ENCODE results near the gene PRAC1. TPM values are rescaled to one million over a fixed set of nuclear protein-coding genes. Genes with fewer than 3 reads are reported as not detected.

Gene PRAC1
- total RNA-seq, 1 experiment from 2014 or later: not detected

DNA sequence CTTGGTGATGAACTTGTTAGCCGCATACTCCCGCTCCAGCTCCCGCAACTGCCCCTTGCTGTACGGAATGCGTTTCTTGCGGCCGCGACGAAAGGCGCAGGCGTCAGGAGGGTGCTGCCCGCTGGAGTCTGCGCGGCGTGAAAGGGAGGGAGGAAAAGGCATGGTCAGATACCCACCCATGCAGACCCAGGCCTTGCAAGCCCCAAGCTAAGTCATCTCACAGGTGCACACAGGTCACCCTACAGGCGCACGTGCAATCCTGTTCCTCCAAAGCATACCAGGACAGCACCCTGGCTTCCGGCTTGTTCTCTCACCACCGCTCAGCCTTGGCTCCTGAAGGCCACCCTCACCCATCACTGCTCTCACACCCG is 4.6 kb upstream of the PRAC1 start:
- no peak overlapping the region for H3T11ph ChIP-seq (ENCODE audit: low read length)
- no CpG with 5 or more reads among the region's 20 CpGs for WGBS (ENCODE audit: extremely low coverage, insufficient read length, low lambda C conversion rate)
- no peak overlapping the region for H3K56ac ChIP-seq (ENCODE audit: insufficient read length, low read depth, low read length)

More for the DNA sequence above, 4.6 kb upstream of the PRAC1 start:
- H2AK5ac ChIP-seq (ENCODE audit: insufficient read length, low read length): no peak overlapping the region
- H3K79me2 ChIP-seq (ENCODE audit: insufficient read depth, low read length): no peaks in the 10 kb centered on the region
- H4K8ac ChIP-seq (replicated peaks; ENCODE audit: insufficient read length, low read depth, low read length): no peak overlapping the region
- no peaks in the 10 kb centered on the region for H3K79me1 ChIP-seq (ENCODE audit: insufficient read depth, low read depth, low read length, poor library complexity, severe bottlenecking)
- no peak overlapping the region for H3K9ac ChIP-seq (ENCODE audit: extremely low read depth, insufficient read length, low read length)
- no peak overlapping the region for H2BK20ac ChIP-seq (ENCODE audit: low read depth, low read length, poor library complexity, severe bottlenecking)
- Mint-ChIP-seq H3K4me1 (peaks cover 15 to 29% of the 10 kb centered on the region in 2 experiments), H3K9me3 (peaks cover 4 to 11% of the 10 kb centered on the region in 2 experiments; a peak in 3 of 5 replicates), H3K4me3 (no peak overlapping the region), H3K27ac (no peak overlapping the region), H3K36me3 (ENCODE audit: insufficient read depth in 1 of 3, low read depth in 3 of 3) (peaks cover 0 to 2% (median 0%) of the 10 kb centered on the region in 3 experiments; a peak in 1 of 7 replicates), H3K27me3 (ENCODE audit: low read depth) (peaks cover 100% of the 10 kb centered on the region)
- no peak overlapping the region for H2BK5ac ChIP-seq (ENCODE audit: insufficient read length, low read length)
- H3K18ac ChIP-seq (ENCODE audit: insufficient read length, low read depth, low read length): no peak overlapping the region
- TF ChIP-seq, protein P1, sequence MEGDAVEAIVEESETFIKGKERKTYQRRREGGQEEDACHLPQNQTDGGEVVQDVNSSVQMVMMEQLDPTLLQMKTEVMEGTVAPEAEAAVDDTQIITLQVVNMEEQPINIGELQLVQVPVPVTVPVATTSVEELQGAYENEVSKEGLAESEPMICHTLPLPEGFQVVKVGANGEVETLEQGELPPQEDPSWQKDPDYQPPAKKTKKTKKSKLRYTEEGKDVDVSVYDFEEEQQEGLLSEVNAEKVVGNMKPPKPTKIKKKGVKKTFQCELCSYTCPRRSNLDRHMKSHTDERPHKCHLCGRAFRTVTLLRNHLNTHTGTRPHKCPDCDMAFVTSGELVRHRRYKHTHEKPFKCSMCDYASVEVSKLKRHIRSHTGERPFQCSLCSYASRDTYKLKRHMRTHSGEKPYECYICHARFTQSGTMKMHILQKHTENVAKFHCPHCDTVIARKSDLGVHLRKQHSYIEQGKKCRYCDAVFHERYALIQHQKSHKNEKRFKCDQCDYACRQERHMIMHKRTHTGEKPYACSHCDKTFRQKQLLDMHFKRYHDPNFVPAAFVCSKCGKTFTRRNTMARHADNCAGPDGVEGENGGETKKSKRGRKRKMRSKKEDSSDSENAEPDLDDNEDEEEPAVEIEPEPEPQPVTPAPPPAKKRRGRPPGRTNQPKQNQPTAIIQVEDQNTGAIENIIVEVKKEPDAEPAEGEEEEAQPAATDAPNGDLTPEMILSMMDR (conservative IDR thresholded peaks at IDR 0.05): no peak
- peaks cover 99% of the 10 kb centered on the region for H3K27me3 ChIP-seq (ENCODE audit: insufficient read depth, low read length)
- no peak overlapping the region for H3K4me2 ChIP-seq (ENCODE audit: insufficient read depth, insufficient read length, low read length)
- H4K91ac ChIP-seq (ENCODE audit: insufficient read length, low read depth, low read length): no peak overlapping the region
- no peak overlapping the region for H3K14ac ChIP-seq (ENCODE audit: insufficient read depth, low read length)
- no peak overlapping the region for H3K4ac ChIP-seq (ENCODE audit: low read depth, low read length)
- no peaks in the 10 kb centered on the region for H3K9me3 ChIP-seq (ENCODE audit: control insufficient read depth, low read depth, low read length)
- H2BK12ac ChIP-seq (ENCODE audit: insufficient read length, low read depth, low read length): no peak overlapping the region
- peaks cover 4% of the 10 kb centered on the region for H4K20me1 ChIP-seq (ENCODE audit: control insufficient read depth, insufficient read depth, insufficient read length)
- H2AFZ ChIP-seq (ENCODE audit: low read length): no peak overlapping the region
- no peak overlapping the region for H2BK15ac ChIP-seq (ENCODE audit: low read depth, low read length)
- H3K4me1 ChIP-seq (ENCODE audit: insufficient read depth, low read length): no peaks in the 10 kb centered on the region; the same call in 1 of the 2 replicates
- no peak overlapping the region for H3K23ac ChIP-seq (ENCODE audit: insufficient read length, low read depth, low read length)
- no peak overlapping the region for H4K5ac ChIP-seq (ENCODE audit: insufficient read length, low read depth, low read length)
- DNase-seq: no peak
- peaks cover 8% of the 10 kb centered on the region for H3K23me2 ChIP-seq (ENCODE audit: insufficient read length, low read depth, low read length, poor library complexity, severe bottlenecking)
- no peak overlapping the region for H3K27ac ChIP-seq (ENCODE audit: insufficient read length, low read depth, low read length)
- no peak overlapping the region for H2BK120ac ChIP-seq (ENCODE audit: low read depth, low read length, poor library complexity, severe bottlenecking)

Data from H9 (cell line).